NCI-H1092 treated with DMSO at 0.1 percent for 48 hours (cell line): ENCODE results near the gene TTC24.

ENCODE experiments used
- DNase-seq: peaks from one replicate; lab custom pipeline; 2025; lab: John Stamatoyannopoulos, UW

Gene TTC24

DNA sequence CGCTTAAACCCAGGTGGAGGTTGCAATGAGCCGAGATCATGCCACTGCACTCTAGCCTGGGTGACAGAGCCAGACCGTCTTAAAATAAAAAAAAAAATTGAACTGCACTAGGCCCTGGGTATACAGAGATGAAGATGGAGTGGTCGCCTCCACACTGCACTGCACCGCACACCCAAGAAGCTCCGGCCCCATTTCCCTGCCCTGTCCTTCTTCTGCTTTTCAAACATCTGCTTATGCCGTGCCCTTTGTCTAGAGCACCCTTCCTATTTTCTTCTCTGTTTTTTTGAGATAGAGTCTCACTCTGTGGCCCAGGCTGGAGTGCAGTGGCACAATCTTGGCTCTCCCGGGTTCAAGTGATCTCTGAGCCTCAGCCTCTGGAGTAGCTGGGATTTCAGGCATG, 24.6 kb upstream of the TTC24 start:
- no peak for DNase-seq

DNA sequence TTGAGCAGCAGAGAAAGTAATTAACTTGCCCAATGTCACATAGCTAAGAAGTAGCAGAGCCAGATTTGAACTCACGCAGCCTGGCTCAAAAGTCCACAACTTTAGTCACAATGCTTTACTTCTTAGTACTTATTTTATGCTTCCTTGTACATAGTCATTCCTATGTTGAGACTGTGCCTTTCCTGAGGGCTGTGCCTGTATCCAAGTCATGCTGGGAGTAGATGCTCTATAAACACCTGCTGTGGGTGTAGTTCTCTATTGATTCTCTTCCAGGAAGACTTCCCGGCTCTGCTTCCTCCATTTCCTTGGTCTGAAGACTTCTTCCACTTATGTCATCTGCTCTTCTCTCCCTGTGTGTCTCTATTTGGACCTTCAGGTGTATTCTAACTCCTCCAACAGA, 23.8 kb upstream of the TTC24 start:
- DNase-seq, result no peak

DNA sequence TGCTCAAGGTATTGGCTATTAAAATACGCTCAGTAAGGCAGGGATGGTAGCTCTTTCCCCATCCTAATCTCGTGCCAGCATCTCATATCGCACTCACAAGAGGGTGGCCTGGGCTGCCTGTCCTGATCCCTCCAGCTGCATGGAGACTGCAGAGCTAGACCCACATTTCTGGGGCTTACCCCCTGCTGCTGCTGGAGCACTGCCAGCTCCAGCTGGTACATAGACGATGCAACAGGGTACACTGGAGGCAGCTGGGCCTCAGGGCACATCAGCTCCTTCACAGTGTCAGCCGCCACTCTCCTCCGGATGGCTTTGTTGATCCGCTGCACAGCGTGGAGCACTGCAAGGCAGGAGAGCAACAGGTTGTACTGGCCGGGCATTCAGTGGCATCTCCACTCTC, 23.2 kb upstream of the TTC24 start:
- no peak for DNase-seq

DNA sequence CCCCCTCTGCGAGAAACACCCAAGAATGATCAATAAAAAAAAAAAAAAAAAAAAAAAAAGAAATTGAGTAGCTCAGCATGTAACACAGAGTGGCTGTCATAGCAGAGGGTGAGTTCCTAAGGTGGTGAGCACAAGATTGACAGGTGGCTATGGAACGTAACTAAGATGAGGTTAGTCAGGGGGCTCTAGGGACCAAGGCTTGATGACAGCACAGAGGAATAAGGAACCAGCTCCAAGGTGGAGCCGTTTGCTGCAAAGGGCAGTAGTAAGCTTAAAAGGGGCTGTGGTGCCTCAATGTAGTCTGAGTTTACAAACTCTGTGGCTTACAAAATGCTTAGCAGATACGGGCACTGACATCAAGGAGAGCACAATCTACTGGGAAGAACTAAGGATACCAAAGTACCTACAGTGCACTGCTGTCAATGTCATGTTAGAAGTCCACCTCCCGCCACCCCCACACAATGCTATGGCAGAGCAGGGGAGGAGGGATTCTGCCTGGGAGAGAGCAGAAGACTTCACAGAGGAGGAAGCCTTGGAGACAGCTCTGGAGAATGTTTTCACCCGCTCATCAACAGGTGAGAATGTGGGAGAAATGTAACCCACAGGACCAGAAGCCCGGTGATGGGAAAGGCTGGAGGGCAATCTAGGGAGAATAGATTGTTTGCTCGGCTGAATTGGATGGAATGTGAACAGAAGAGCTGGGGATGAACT, 20.3 kb upstream of the TTC24 start:
- DNase-seq, result no peak

DNA sequence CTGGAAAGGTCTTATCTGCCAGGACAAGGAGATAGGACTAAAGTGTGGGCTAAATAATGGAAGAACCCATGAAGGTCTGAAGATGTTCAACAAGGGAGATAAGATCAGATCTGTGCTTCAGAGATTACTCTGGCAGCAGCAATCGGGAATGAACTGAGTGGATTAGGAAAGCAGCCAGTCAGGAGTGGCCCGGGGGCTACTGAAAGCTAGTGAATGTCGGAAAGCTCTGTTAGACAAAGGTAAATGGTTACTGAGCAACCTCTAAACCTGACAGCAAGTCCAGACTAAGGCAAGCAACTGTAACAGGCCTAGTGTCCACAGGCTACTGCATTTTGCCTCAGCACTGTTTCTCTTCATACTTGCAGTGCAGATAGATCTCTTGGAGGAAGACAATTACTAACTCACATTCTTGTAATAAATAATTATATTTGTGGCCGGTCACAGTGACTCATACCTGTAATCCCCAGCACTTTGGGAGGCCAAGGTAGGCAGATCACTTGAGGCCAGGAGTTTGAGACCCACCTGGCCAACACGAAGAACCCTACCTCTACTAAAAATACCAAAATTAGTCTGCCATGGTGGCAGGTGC, 19.6 kb upstream of the TTC24 start:
- no peak for DNase-seq

DNA sequence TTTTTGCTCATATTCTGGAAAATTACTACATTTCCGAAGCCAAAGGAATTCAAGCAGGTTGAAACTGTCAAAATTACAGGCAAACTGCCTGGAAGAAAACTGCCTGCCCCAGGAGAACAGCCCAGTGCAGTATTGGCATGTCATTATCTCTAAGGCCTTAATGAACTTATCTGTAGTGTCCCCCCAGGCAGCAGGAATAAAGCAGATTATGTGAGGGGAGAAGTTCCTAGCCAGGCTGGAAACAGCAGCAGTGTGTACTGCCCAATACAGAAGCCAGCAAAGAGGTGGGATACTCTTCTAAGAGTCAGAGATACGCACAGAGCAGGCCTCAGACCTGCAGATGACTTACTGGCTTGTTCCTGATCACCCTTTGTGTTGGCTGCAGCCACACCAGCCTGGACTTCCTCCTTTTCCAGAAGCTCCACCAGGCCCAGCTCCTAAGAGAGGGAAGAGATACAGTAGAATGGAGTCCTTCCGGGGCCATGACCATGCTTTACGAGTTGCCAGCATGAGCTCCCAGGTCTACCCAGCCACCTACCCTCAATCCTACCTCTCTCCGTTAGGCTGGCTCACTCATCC, 18.8 kb upstream of the TTC24 start:
- no peak for DNase-seq

DNA sequence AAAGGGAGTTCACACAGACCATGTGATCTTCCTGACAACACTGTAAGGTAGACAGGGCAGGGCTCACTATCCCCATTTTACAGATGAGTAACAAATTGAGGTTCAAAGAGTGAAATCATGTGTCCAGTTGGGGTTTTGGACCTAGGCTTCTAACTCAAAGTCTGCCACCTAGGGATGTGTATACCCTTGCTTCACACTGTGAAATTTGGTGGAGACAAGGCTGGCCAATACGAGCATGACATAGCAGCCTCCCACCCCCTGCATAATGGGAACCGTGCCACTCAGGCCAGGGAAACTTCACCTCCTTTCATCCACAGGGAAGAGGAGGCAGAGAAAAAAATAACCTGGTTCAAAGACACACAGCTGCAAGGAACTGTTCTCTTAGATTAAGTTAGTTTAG, 14.0 kb upstream of the TTC24 start:
- no peak for DNase-seq

DNA sequence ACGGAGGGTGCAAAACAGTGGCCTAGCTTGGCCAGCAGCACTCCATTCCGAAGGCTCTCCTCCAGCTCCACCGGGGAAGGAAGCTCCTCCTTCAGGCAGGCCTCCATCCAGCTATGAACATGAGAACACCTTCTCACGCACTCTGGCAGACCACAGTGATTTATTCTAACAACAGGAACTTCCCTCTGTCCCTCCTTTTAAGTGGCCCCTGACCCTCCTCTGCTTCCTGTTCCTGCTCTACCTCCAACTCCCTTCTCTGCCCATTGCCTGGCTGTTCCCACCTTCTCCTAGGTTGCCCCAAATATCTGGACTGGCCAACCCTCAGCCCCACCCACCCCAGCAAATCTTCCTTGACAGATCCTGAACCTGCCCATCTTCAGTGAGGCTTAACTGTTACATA, 13.1 kb upstream of the TTC24 start:
- DNase-seq, result no peak

DNA sequence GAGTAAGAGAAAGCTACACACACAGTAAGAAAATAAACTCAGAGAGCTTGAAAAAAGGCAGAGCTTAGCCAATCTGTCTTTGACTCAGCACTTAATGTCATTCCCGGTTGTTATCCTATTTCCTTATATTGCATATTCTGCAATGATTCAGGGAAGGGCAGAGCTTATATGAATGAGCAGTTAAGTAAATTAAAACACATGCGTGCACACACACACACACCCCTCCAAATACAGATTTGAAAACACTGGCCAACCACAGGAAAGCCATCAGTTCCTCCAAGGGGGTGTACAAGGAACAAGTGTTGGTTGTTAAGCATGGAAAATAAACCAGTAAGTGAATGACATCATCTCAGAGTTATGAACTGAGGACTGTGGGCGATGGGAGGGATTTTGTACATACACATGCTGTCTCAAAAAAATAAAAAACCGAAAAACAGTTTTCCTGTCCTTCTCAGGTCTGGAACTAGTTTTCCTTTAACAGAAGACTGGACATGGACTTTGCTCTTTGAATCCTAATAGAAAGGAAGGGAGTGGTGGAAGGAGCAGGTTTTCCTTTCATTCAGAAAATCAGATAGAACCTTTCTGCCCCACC, 8.2 kb upstream of the TTC24 start:
- DNase-seq, result no peak

DNA sequence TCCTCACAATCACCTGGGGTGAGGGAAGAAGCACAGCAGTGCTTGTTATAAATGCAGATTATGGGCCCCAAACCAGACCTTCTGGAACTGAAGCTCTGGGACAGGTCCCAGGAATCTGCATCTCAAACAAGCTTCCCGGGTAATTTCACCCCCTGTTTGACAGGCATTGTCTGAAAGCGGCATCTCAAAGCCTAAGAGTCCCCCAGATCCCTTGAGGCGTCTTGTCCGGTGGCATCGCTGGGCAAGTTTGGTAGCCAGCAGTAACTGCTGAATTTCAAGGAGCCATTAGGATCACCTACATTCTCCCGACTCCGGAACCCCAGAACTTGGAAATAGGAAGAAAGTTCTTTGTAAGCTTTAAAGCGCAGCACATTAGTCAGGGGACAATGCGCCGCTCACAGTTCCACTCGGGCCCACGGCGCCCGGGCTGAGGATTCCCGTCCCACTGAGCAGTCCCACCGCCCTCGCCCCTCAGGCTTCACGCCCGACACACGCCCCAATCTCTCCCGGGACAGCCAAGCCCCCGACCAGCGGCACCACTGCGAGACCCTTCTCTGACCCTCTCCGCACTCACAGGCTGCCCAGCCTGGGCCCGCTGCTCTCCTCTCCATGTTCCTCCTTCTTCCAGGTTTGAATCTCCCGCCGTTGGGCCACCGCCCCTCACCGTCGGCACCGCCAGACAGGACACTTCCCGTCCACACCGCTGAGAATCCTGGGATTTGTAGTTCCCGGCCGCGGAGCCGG, 7.4 kb upstream of the TTC24 start, which contains the start of gene IQGAP3:
IQGAP3 (minus strand) TSS at position 647 of the 744 bp plus-strand sequence; CDS start at position 611, 36 bp downstream.
- peak; percentile 76 for DNase-seq

DNA sequence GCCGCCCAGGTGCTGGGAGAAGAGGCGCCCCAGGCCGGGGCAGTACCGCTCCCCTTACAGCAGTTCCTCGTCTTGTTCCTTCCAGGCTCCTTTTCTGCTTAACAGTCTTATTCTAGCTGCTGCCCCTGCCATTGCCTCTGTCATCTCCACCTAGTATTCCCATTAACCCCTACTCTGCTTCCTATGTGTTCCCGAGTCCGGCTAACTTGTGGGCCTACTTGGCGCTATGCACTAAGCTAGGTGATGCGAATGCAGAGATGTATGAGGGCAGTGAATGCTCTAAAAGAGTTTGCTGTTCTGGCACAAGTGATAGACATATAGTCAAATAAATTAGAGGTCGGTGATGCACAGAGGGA, 6.9 kb upstream of the TTC24 start:
- DNase-seq, result no peak

DNA sequence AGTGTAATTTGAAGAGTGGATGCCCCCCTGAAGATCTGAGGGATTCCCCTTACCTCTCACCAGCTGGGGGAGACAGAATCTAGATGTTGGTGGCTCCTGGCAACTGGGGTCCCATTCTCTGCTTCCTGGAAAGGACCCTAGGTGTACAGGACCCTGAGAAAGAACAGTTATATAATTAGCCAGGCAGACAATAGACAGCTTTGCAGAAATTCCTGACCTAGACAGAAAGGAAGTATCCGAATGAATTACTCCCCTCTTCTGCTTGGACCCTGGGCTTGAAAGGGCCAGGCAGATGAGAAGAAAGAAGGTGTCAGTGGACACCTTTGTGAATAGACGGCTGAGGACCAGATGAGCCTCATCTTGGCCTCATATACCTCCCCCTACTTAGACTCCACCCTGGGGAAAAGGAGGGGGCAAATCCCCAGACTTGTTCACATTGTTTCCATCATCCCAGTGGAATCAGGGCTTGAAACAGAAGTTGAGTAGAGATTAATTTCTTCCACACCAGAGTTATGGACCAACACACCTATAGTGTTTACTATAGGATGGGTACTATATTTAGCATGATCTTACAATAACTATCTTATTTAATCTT, 5.4 kb upstream of the TTC24 start:
- no peak for DNase-seq

DNA sequence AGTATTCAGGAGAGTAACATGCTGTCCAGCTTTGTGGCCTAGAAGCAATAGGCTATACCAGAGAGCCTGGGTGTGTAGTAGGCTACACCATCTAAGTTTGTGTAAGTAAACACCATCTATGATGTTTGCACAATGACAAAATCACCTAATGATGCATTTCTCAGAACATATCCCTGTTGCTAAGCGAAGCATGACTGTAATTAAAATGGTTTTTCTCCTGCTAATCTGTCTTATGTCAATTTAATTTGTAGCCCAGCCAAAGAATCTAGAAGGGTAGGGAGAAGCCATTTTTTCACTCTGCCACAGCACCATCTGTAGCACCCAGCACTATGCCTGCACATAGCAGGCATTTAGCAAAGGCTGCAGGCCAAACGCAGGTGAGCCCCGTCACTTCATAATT, 2.0 kb upstream of the TTC24 start:
- DNase-seq, result peak; percentile 28

DNA sequence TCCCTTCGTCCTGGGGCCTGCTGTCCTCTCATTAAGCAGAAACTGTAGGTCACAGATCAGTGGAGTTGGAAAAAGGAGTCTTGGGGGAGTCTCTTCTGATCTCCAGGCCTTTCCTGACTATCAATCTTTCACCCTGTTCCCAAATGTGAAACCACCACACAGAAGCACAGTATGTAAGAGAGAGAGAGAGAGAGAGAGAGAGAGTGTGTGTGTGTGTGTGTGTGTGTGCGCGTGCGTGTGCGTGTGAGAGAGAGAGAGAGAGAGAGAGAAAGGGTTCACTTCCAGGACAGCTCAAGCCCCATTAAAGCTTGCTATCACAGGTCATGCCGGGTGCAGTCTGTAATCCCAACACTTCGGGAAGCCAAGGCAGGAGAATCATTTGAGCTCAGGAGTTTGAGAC, 1.5 kb upstream of the TTC24 start:
- DNase-seq, result no peak

DNA sequence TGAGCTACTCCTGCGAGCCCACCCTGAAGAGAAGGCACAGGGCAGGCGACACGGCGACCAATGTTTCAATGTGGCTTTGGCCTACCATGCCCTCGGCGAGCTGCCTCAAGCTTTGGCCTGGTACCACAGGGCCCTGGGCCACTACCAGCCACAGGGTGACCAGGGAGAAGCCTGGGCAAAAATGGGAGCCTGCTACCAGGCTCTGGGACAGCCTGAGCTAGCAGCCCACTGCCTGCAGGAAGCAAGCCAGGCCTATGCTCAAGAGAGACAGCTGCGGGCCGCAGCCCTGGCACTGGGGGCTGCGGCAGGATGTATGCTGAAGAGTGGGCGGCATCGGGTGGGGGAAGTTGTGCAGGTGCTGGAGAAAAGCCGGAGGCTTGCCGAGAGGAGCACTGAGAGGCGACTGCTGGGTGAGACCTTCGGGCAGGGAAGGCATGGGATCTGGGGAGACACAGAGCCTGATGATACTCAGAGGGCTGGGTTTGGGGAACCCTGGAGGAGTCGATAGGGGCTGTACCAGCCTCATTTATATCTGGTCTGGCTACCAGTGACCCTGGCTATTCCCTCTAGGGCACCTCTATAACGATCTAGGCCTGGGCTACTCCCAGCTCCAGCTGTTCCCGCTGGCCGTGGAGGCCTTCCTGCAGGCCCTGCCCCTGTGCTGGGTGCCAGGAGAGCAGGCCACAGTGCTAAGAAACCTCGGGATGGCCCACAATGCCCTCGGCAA, 2.3 kb downstream of the TTC24 start:
- DNase-seq, result no peak

DNA sequence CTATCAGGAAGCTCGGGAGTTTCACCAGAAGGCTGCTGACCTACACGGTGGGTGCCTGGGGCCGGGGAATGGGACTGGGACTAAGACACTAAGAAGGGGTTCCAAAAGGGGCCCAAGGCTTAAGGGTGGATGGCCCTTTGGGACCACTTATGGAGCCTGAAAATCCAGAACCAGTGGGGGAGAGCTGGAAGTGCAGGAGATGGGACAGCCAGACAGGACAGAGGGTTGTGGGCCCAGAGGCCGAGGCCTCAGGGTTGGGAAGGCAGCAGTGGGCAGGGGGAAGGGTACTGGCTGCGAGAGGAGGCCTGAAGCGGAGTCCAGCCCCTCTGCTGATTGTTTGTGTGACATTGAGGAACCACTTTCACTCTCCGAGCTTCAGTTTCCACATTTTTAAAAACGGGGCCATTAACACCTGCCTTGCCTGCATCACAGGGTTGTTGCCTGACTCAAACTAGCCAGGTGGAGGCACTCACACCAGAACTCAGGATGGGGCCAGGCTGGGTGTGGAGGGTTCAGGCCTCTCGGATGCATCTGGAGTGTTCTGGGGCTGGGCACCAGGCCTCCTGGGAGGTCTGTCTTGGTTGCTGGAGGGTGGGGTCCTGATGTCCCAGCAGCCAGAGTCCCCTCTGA, 3.0 kb downstream of the TTC24 start:
- DNase-seq, result no peak

DNA sequence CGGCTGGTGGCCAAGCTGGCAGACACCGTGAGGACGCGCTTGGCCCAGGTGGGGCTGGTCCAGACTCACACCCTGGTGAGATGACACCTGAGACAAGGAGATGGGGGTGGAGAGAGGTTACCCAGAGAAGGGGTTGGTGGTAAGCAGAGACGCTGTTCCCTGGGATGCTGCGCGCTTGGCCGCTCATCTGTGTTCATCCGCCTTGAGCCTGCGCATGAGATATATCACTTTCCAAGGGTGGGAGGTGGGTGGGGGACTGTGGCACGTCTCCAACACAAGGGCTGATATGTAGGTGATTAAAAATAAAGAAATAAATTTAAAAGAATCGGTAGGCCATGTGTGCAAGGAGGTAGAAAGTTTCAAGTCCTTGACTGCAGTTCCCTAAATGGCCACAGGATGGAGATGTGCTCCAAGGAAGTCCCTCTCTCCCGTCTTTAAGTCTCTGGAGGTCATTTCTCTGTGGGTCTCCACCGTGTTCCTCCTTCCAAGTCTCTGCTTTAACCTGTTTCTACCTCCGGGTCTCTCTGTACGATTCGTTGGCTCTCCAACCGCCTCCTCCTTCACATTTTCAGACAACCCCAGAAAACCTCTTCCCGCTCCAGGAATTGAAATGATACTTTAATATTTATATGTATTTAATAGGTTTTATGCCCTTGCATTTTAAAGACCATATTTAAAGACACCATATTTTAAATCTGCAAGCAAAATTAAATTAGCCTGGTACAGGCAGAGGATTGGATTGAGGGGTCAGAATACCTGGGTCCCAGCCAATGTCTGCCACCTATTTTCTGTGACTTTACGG, 4.5 kb downstream of the TTC24 start:
- peak; percentile 65 for DNase-seq

DNA sequence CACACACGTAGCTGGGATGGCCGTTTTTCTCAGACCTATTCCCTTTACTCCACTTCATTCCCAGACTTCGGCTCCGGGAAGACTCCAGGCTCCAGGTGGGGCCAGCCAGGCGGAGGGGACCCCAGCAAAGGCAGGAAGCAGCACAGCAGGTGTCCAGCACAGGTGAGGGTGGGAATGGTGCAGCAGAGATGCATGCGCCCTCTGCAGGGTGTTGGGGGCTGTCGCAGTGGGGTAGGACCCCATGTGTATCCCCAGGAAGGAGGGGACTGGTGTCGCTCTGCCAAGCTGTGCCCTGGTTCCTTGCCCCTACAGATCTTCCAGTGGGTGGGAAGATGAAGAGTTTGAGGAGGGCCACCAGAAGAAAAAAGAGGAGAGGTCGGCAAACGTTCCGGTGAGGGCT, 5.3 kb downstream of the TTC24 start:
- DNase-seq, result no peak

DNA sequence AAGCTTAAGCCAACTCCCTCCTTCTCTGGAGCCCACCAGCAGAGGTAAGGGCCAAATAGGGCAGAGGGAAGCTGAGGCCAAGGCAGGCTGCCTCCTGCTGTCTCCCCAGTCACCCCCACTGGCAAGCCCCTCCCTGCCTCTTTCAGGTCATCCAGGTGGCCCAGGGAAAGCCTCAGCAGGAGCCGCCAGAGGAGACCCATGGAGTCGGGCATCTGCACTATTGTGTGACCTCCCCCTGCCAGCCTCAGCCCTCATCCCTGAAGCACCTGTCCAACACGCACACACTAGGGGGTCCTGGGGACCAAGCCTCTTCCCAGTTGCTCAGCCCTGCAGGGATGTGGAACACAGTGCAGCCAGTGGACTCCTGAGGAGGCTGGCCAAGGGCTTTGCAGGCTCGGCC, 6.8 kb downstream of the TTC24 start:
- DNase-seq, result no peak

DNA sequence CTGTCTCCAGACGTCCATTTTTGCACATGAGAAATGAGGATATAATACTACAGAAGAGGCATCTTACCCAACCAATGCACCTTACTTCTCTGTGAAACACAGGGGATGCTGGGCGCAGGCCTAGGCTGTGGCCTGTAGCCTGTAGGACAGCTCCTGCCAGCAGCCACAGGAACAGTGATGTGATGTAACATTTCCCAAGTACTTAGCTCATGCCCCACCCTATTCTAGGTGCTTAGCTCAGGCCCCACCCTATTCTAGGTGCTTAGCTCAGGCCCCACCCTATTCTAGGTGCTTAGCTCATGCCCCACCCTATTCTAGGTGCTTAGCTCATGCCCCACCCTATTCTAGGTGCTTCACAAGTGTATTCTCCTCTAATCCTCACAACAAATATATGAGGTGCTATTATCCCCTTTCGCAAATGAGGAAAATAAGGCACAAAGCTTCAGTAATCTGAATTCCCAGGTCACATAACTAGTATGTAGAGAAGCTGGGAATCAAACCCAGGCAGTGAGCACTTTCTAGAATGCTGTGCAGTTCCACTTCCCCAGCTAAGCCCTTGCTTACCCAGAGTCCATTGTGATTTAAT, 7.5 kb downstream of the TTC24 start:
- no peak for DNase-seq
